ENCODE measurements around the gene OARD1.

OARD1 gene

DNA sequence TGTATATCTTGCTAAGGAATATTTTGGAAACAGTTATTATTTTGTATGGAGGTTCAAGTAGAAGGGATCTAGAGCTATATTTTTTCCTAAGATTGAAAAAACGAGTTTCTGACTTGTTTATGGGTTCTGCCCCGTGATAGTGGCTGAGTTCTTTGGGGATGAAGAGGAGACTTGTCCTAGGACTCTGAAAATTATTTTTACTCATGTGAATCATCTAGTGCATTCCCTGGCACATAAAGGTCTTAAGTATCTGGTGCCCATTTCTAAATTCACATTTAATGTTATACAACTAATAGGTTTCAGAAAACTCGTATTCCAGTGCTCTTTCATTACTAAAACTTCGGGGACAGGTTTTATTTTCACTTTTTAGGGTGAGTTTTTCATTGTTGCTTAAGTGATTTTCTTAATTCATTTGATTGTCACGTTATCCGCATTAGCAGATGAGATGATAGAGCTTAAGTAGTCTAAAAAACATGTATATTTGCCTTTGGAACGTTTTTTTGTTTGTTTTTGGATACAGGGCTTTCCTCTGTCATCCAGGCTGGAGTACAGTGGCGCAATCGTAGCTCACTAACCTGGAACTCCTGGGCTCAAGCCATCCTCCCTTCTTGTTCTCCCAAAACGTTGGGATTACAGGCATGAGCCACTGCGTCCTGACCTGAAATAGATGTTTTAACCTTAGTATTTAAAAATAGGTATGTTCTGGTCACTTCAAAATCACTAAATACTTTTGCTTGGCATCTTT is 2.7 kb upstream of the OARD1 start:
- DNase-seq (ENCODE audit: low spot score): no peak

DNA sequence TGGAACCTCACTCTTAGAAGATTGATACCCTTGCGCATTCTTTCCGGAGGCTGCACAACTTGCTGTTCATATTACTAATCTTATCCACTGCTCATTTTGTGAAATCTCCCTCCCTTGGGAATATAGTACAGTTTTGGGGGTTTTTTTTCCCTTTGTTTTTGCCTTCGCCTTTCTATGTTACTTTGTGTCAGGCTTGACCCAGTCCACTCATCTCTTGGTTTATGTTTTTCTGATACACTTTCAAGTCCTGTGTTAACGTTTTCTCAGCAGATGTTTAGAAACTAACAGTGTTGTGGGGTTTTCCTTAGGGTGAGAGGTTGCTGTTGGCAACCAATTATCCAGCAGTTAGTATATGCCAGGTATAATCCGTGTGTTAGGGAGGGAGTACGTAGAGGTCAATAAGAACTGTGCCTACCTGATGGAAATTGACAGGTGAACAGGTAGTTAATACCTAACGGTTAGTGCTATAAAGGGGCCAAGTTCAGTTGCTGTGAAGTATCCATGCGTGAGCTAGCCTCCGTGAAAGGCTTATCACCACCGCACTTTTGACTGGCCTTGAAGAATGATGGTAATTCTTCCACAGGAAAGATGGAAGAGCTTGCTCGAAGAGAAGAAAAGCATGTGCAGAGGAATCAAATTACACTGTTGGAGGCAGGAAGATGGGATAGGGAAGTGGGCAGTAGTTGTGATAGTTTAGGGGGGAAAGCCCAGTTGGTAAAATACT is 2.0 kb upstream of the OARD1 start:
- DNase-seq (ENCODE audit: low spot score): no peak

DNA sequence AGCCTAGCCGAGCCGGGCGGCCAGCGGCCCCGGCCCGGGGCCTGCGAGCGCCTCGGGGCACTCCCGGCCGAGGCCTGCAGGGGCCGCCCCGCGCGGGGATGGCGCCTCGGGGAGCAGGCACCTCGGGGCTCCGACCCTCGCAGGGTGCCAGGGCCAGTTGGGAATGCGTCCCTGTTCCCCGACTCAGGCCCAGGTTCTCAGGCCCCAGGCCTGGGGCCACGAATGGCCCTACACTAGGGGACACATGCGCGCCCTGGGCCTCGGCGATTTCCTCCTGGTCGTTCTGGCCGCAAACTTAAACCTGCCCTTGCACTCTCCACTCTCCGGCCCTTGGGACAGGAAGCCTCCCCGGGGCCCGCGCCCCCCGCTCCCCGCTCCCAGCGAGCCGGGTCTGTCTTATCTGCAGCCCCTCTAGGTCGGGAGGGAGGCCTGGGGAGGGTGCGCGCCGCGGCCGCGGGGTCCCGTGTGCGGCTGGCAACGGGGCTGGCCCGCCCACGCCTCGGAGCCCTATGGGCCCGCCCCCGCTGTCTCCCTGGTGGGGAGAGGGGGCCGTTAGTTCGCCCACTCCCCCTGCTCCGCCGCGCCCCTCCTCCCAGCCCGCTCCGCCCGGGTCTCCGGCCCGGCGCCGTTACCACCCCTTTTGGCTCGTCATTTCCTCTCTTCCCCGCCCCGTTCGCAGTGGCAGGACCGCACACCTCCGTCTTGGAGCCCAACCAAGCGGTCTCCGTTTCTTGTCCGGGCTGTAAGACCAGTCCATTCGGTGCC is 1.2 kb upstream of the OARD1 start:
- DNase-seq (ENCODE audit: low spot score): peak; percentile 67

DNA sequence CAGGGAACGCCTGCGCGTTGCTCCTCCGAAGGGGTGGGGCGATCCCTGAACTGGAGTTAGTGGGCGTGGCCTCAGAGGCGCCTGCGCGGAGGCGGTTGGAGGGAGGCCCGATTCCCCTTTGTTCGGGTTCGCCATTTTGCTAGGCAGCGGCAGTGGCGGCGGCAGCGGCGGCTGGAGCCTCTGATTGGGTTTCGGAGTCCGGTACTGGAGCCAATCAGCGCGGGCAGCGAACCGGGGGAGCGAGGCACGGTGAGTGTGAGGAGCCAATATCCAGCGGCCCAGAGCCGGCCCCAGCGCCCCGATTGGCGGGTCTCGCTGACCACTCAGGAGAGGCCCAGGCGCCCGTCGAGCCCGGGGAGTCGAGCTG is 663 bp upstream of the OARD1 start, which contains the start of gene NFYA:
NFYA (plus strand) TSS at position 139 of the 367 bp plus-strand sequence. CDS start 6,116 bp downstream, outside the sequence.
- DNase-seq (ENCODE audit: low spot score): peak; percentile 98

DNA sequence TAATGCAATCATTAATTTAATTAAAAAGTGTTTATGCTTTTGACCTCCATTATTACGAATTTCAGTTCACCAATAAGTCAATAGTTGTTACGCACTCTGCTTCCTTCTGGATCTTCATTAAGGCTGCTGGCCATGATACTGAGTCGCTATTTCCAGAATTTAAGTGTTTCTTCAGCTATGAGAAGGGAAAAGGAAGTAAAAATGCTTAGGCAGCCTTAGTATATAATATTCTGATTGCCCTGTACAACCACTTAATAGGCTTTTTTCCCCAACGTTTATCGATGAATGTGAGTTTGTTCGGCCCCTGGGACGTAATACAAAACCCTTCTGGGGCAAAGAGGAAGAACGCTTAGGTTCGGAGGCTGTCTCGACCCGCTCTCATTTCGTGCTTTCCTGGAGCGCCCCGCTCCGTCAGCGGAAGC is 644 bp downstream of the OARD1 start:
- DNase-seq (ENCODE audit: low spot score): no peak

DNA sequence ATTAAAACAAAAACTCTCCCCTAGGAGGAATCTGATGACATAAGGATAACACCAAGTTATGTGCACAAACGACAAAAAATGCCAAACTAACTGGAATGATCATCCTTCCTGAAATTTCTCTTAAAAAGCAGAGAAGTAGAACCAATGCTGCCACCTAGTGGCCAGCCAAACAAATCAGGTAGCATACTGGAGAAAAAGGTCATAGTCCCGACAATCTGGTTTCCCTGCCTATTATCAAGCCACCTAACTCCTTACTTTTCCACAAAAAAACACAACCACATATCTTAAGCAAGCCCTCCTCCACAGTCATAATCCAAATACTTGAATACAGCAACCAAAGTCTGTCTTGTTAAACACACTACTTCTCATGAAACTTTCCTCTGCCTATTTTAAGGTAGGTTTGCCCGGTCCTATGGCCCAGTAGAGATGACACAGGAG is 5.3 kb downstream of the OARD1 start:
- DNase-seq (ENCODE audit: low spot score): peak; percentile 34

DNA sequence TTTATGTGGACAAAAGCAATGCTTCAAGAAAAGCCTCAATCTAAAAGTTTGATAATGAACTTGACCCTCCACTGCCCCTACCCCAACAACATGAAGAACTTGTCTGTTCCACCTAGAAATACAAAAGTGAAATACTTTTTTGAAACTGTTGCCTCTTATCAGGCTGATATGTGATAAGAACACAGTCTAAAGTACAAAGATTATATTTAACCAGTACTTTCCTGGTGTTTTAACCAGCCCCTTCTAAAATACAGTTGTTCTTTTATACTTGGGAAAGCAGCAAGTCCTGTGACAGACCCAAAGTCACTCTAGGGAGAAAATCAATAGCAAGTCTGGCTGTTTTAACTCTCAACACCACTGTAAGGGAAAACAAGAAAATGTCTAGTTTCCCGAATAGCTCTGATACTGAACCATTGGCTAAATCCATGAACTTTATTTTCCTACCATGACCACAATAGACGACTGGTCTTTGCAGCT is 6.6 kb downstream of the OARD1 start:
- DNase-seq (ENCODE audit: low spot score): no peak

DNA sequence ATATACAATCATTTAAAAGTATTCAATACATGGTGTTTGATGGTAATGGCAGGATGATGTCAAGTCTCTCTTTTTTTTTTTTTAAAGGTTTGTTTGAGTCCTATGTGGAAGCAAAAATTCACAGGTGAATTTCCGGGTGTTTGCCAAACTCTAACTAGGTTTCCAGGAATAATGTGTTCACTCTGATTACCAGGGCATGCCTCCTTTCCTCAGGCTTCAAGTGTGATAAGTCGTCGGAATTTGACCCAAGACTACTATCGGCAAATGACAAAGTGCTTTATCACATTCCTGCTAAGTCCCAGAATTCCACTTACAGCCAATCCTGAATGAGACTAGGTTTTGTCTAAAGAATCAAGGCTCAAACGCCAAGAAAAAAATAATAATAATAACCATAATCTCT is 7.3 kb downstream of the OARD1 start:
- no peak for DNase-seq (ENCODE audit: low spot score)

DNA sequence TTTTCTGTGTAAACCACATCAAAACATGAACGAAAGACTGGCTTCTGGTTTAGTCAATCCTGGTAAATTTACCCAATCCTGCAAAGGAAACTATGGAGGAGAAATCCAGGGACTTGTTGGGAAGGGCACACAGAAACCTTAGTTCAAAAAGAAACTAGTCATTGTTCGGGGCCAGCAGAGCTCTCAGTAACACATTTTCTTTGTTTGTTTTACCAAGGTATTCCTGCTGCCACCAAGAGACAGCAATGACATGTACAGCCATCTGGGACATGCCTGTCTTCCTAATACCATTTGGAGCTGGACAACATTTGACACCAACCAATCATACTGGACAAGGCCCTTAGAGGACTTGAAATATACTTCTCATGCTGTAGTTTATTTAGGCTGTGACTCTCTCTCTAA is 8.3 kb downstream of the OARD1 start:
- no peak for DNase-seq (ENCODE audit: low spot score)

DNA sequence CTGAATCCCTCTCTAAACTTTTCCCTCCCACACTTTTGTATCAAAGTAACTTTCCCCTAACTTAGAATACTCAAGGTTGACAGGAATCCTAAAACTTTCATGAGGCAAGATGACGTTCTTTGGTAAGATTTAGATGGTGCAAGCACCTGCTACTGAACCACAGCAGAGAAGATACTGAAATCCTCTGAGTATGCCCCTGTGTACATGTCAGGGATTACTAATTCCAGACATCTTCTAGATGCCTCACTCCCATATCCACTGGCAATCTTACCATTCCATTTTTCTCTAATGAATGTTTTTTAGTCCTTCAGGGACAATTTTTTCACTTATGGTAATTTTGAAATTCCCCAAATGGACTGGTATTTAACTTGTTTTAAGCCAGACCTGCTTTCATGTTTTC is 10.1 kb downstream of the OARD1 start:
- DNase-seq (ENCODE audit: low spot score): no peak

DNA sequence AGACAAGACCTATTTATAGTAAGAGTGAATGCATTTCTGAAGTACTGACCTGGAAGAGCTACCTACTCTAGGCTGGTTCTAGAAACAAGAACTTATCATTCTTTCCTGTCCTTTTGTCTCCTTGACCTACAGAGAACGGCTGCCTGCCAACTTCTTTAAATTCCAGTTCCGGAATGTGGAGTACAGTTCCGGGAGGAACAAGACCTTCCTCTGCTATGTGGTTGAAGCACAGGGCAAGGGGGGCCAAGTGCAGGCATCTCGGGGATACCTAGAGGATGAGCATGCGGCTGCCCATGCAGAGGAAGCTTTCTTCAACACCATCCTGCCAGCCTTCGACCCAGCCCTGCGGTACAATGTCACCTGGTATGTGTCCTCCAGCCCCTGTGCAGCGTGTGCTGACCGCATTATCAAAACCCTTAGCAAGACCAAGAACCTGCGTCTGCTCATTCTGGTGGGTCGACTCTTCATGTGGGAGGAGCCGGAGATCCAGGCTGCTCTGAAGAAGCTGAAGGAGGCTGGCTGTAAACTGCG is 10.9 kb downstream of the OARD1 start:
- no peak for DNase-seq (ENCODE audit: low spot score)

DNA sequence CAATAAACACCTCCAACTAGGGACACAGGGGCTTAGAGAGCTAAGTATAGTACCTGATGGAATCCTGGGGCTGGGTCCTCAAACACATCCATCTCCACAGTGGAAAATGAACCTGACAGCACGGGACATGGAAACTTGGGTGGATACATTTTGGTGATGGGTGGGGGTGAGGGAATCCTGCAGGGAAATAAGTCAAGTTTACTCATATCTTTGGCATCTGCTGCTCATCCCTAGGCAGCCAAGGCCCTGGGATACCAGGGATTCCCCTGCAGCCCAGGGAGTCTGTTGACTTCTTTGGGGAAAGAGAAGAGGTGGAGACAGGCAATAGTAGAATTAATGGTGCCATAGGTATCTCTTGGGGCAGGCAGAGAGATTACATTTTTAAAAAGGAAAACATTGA is 12.6 kb downstream of the OARD1 start:
- peak; percentile 37 for DNase-seq (ENCODE audit: low spot score)

DNA sequence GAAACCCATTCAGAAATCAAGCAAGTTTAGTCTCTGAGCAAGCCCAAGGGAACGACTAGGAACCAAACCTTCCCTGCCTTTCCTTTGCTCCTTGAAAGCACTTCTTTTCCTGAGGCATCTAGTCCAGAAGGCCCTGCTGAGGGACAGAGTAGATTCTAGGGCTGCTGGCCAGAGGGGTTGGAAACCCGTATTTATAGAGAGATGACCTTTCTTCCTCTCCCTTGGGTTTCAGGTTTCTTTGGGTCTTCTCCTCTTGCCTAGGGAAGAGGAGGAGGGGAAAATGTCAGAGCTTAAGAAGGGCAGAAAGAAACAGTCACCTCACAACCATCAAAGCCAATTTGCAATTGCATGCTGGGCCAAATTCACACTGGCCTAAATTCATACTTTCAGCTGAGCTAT is 13.4 kb downstream of the OARD1 start:
- no peak for DNase-seq (ENCODE audit: low spot score)

DNA sequence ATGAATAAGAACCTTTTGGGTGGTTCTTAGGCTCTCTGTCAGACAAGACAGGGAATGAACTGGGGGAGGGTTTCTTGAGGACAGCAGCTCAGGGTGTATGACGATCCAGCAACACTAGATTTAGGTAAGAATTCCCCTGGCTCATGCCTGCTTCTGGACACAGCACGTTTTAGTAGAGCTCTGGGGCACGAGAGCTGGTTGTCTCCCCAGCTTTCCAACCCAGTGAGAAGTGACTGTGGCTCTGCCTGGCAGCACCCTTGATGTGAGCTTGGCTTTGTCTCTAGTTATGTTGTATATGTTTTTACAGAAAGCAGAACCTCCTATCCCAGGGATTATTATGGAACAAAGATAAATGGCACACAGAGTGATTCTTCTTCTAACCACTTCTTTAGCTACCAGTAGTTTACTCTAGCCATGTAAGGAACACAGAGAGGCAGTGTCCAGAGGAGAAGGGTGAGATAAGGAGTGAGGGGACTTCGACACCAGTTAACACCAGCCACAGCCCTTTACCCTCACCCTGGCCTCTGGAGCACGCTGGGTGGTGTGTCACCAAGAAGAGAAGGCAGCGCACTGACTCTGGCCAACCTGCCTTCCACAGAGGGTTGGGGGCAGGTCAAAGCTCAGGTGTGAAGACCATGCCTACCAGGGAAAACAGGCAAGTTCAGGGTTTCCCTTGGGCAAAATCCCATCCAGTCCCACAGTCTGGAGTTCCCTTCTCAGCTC is 15.2 kb downstream of the OARD1 start:
- DNase-seq (ENCODE audit: low spot score): no peak

DNA sequence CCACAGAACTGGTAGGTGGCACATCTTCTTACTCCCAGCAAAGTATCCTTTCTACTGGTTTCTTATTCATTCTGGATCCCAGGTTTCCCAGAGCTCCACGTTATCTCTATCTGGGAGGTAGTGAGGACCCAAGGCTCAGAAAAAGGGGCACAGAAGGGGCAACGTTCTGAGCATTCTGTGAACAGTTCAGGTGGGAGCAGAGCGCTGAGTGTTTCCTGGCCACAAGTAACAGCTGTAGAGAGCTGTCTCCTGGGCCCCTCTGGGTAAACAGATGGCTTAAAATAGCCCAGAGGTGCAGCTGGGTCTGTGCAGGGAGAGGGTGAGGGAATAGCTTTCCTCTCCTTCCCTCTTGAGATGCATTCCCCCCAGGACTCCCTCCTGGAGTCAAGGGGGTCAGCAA is 17.0 kb downstream of the OARD1 start:
- no peak for DNase-seq (ENCODE audit: low spot score)

DNA sequence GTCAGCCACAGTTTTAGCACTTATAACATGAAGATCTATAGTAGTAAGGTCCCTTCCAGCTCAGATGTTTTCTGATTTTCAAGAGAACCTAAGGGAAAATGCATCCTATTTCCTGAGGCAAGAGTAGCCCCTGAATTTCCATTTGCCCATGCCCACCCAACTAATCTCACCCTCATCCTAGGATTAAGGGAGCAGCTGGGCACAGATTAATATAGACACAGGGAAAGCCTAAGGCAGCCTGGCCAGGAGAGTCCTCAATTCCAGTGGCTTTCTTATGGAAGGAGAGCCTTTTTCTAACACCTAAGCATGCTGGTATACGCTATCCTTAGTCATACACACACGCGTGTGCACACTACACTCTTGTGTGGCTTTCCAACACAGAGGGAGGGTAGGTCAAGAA is 17.6 kb downstream of the OARD1 start:
- no peak for DNase-seq (ENCODE audit: low spot score)

DNA sequence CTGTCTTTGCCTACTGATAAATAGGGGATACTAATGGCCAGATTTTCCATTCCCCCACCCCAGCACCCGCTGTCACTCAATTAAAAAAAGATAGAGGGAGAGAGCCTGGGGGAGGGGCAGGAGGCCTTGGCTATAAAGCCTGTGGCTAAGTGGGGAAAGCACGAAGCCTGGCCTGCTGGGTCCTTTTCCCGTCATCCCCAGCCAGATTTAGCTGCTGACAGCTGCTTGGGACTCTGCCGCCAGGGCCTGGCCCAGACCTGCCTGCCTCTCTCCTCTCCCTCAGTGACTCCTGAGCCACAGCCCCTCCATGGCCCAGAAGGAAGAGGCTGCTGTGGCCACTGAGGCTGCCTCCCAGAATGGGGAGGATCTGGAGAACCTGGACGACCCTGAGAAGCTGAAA is 19.1 kb downstream of the OARD1 start, which contains the start of gene APOBEC2:
APOBEC2 (plus strand) TSS at position 162 of the 400 bp plus-strand sequence; CDS start at position 308, 146 bp downstream.
- no peak for DNase-seq (ENCODE audit: low spot score)

DNA sequence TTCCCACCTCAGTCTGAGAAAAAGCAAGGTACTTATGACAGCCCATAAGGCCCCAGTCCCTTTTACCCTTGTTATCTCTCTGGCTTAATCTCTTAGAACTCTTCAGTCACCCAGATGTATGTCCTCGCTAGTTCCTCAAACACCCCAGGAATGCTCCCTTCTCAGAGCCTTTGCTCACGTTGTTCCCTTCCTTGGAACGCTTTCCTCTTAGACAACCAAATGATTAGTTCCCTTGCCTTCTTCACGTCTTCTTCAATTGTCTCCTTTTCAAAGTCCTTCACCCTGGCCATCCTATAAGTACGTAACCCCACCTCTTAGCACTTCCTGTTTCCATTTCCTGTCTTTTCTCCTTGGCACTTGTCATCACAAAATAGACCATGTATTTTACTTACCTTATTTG is 20.3 kb downstream of the OARD1 start:
- DNase-seq (ENCODE audit: low spot score): no peak

DNA sequence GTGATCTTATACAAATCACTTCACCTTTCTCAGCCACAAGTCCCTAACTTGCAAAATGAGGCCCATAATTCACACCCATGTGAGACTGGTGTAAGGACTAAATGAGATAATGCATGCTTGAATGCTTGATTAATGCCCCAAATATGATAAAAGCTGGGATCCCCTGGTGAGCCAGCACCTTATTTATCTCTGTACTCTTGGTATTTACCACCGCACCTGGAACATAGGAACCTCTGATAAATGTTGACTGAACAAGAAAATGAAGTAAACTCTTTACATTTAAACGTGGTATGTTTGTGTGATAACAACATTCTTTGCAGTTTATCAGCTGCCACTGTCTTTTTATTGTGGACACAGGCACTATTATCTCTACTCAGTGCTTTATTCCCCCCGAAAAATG is 21.6 kb downstream of the OARD1 start:
- no peak for DNase-seq (ENCODE audit: low spot score)

DNA sequence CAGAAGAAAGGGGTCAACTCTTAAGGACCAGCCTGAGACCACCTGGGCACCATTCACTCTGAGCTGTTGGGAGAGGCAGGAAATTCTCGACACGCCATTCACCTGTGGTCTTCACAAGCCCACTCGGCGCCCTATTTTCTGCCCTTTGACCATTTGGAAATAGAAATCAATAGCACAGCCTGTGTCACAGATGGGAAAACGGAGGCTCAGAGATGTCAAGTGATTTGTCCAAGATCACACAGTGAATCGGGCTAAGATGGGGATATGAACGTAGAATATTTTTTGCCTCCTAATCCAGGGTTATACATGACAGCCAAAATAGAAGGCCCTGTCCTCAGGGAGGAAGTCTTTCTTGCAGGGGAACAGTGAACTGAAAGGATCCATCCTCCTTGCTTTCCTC is 22.2 kb downstream of the OARD1 start:
- no peak for DNase-seq (ENCODE audit: low spot score)

DNA sequence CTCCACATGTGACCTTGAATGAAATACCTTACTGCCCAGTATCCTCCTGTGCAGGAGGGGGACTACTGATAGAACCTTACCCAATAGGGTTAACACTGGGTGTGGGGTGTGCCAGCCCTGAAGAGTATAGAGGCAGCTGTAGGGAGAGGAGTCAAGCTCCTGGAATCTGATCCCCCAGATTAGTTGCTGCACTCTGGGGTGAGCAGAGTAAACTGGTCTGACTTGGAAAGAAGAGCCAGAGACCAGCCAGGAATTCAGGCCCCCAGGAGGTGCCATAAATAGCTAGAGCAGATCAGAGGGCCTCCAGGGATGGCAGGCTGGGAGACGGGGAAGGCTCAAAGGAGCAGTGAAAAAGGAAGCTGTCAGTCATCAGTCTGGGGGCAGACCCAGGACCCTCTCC is 22.6 kb downstream of the OARD1 start:
- no peak for DNase-seq (ENCODE audit: low spot score)
